HG03064 (cell line): ENCODE measurements around the gene CKLF.

Source experiments
- ATAC-seq: cut with Tn5 transposase; IDR thresholded peaks from one replicate; pipeline ENCODE4 v1.9.1; 2021; ENCODE audit warnings: low read depth; ENCODE audit not compliant: unreplicated experiment

Gene CKLF

DNA sequence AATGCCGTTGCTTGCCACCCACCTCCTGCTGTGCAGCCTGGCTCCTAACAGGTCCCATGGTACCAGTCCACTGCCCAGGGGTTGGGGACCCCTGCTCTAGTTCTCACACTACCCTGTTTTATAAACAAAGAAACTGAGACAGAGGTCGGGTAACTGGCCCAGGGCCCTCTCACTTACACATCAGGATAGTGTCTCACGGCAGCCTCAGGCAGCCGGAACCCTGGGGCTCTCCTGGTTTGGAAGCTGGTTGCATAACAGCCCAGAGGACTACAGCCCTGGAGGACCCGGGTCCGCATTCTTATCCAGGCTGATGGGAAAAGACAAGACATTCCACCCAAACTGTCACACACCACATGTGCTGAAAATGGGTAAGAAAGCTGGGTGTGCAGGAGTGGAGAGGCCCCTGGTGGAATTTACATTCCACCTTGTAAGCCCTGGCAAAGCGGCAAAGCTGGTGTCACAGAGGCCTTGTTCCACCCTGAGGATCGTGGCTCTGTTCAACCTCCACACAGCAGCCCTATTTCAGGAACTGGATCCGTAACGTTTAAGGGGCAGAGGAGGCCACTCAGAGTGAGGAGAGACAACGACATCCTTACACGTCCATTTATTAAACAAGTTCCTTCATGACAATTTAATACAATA lies 61.9 kb downstream of the CKLF start:
- no peak for ATAC-seq
